Hepatocyte (in vitro differentiated cells): ENCODE data around the gene ABI1. TPM values are rescaled to one million over a fixed set of nuclear protein-coding genes. Genes with fewer than 3 reads are reported as not detected.

Source experiments
- DNase-seq: peaks from one replicate; pipeline ENCODE4 v3.0.0-alpha.2; 2016; ENCODE audit warnings: low spot score
- H2AFZ ChIP-seq: fragments of 200-600 bp; sonication (generic); 2 replicates; pipeline ENCODE4 v1.6.0; 2016; ENCODE audit warnings: antibody characterized with exemption, mild to moderate bottlenecking
- H3K27ac ChIP-seq: fragments of 200-600 bp; sonication (generic); 2 replicates; pipeline ENCODE4 v1.5.1; 2016; ENCODE audit warnings: mild to moderate bottlenecking
- H3K27me3 ChIP-seq: fragments of 200-600 bp; sonication (generic); 2 replicates; pipeline ENCODE4 v1.6.1; 2016
- H3K36me3 ChIP-seq: fragments of 200-600 bp; sonication (generic); replicated peaks from 2 replicates; pipeline ENCODE4 v1.5.1; 2016; ENCODE audit warnings: low read depth; ENCODE audit not compliant: insufficient read depth
- H3K4me1 ChIP-seq: fragments of 200-600 bp; sonication (generic); 2 replicates; pipeline ENCODE4 v1.5.1; 2016; ENCODE audit warnings: mild to moderate bottlenecking, moderate library complexity; ENCODE audit not compliant: insufficient read depth
- H3K4me2 ChIP-seq: fragments of 200-600 bp; sonication (generic); 2 replicates; pipeline ENCODE4 v1.6.0; 2016
- H3K4me3 ChIP-seq: fragments of 200-600 bp; sonication (generic); 2 replicates; pipeline ENCODE4 v1.5.1; 2016; ENCODE audit warnings: mild to moderate bottlenecking
- H3K79me2 ChIP-seq: fragments of 200-600 bp; sonication (generic); 2 replicates; pipeline ENCODE4 v1.6.0; 2017; ENCODE audit warnings: mild to moderate bottlenecking
- H3K9me2 ChIP-seq: fragments of 200-600 bp; sonication (generic); replicated peaks from 2 replicates; pipeline ENCODE4 v1.6.0; 2017; ENCODE audit warnings: mild to moderate bottlenecking; ENCODE audit not compliant: insufficient read depth
- H3K9me3 ChIP-seq: fragments of 200-600 bp; sonication (generic); 2 replicates; pipeline ENCODE4 v1.5.1; 2016; ENCODE audit warnings: low read depth, mild to moderate bottlenecking
- H4K20me1 ChIP-seq: fragments of 200-600 bp; sonication (generic); 2 replicates; pipeline ENCODE4 v1.6.0; 2016; ENCODE audit warnings: mild to moderate bottlenecking; ENCODE audit not compliant: insufficient read depth, poor library complexity, severe bottlenecking
- CTCF ChIP-seq: fragments of 200-600 bp; sonication (generic); IDR thresholded peaks from 2 replicates; pipeline ENCODE4 v1.5.1; 2016; ENCODE audit warnings: antibody characterized with exemption, mild to moderate bottlenecking; ENCODE audit not compliant: poor library complexity
- EZH2 ChIP-seq: fragments of 200-600 bp; sonication (generic); IDR thresholded peaks from 2 replicates; pipeline ENCODE4 v1.6.1; 2016; ENCODE audit warnings: antibody characterized with exemption, mild to moderate bottlenecking, borderline replicate concordance
- EZH2phosphoT487 ChIP-seq: fragments of 200-600 bp; sonication (generic); IDR thresholded peaks from one replicate; pipeline ENCODE4 v1.6.1; 2018; ENCODE audit warnings: antibody characterized with exemption, mild to moderate bottlenecking, low read depth, moderate library complexity; ENCODE audit not compliant: unreplicated experiment, severe bottlenecking
- WGBS: methylation state at CpG from one replicate; pipeline ENCODE4 v1.1.6; 2016; ENCODE audit warnings: low lambda C conversion rate; ENCODE audit errors: missing lambda C conversion rate; 5-methylcytosine and 5-hydroxymethylcytosine counted together
- polyA plus RNA-seq: library from polyadenylated mRNA; unstranded; fragments of >200 nt; fragmentation: Nextera tagmentation; extraction: Ambion mirVana; gene quantifications from 2 replicates; pipeline ENCODE4 v1.2.1, GENCODE V29; 2016
- total RNA-seq: library from RNA; depleted of rRNA; stranded (reverse); fragments of >200 nt; gene quantifications from 2 replicates; pipeline ENCODE4 v1.2.3, GENCODE V29; 2014

The ABI1 gene
- total and polyA plus RNA-seq, 2 experiments from 2014 or later, result 30.5 to 46.1 TPM

GRCh38 chr10:26863351-26864076 is 2.8 kb upstream of the ABI1 start:
- H3K27ac ChIP-seq, result no peak overlapping the region
- no peak overlapping the region for H3K4me3 ChIP-seq
- DNase-seq, result no peak
- H3K9me3 ChIP-seq, result no peaks in the 10 kb centered on the region
- WGBS, result 87% methylated on average over 3 of the region's 3 CpGs
- H3K79me2 ChIP-seq, result peaks cover 17% of the 10 kb centered on the region
- TF ChIP-seq CTCF (no peak), EZH2phosphoT487 (no peak), EZH2 (no peak)
- H3K4me1 ChIP-seq, result peaks cover 6% of the 10 kb centered on the region
- H2AFZ ChIP-seq, result no peak overlapping the region
- H3K9me2 ChIP-seq, result no peaks in the 10 kb centered on the region
- no peaks in the 10 kb centered on the region for H3K36me3 ChIP-seq
- H4K20me1 ChIP-seq, result peaks cover 5% of the 10 kb centered on the region
- no peaks in the 10 kb centered on the region for H3K27me3 ChIP-seq
- H3K4me2 ChIP-seq, result no peak overlapping the region

GRCh38 chr10:26861205-26861998 is 644 bp upstream of the ABI1 start:
- TF ChIP-seq CTCF (peak; percentile 93), EZH2phosphoT487 (no peak), EZH2 (no peak)
- H3K79me2 ChIP-seq, result peaks cover 39% of the 10 kb centered on the region
- 43% methylated on average over 24 of the region's 24 CpGs for WGBS
- peaks cover 24% of the 10 kb centered on the region for H4K20me1 ChIP-seq
- no peak overlapping the region for H3K4me3 ChIP-seq
- no peaks in the 10 kb centered on the region for H3K9me2 ChIP-seq
- peak overlapping the region; percentile 58 for H2AFZ ChIP-seq
- peak overlapping the region; percentile 69 for H3K4me2 ChIP-seq
- H3K27me3 ChIP-seq, result no peaks in the 10 kb centered on the region
- H3K9me3 ChIP-seq, result no peaks in the 10 kb centered on the region
- peaks cover 15% of the 10 kb centered on the region for H3K4me1 ChIP-seq
- no peak for DNase-seq
- no peak overlapping the region for H3K27ac ChIP-seq
- no peaks in the 10 kb centered on the region for H3K36me3 ChIP-seq

GRCh38 chr10:26860102-26860442 is 686 bp downstream of the ABI1 start:
- peak; percentile 76 for DNase-seq
- Histone ChIP-seq H3K9me3 (no peaks in the 10 kb centered on the region), H3K4me1 (peaks cover 20% of the 10 kb centered on the region), H3K79me2 (peaks cover 52% of the 10 kb centered on the region), H3K27me3 (no peaks in the 10 kb centered on the region), H3K36me3 (no peaks in the 10 kb centered on the region), H3K4me3 (peak overlapping the region; percentile 95), H3K27ac (peak overlapping the region; percentile 93), H4K20me1 (peaks cover 26% of the 10 kb centered on the region), H2AFZ (peak overlapping the region; percentile 74), H3K9me2 (no peaks in the 10 kb centered on the region), H3K4me2 (peak overlapping the region; percentile 79)
- TF ChIP-seq CTCF (no peak), EZH2phosphoT487 (no peak), EZH2 (no peak)
- 0% methylated on average over 13 of the region's 24 CpGs for WGBS
